Loucy (cell line): ENCODE data around the gene EGLN2.

Experiments used
- EZH2phosphoT487 ChIP-seq: fragments of 200-600 bp; IDR thresholded peaks from 2 replicates; pipeline ENCODE4 v1.6.1; 2018; ENCODE audit warnings: antibody characterized with exemption, mild to moderate bottlenecking, moderate library complexity, borderline replicate concordance
- TF ChIP-seq, protein P1 (sequence below): fragments of 200-600 bp; sonication (generic); conservative IDR thresholded peaks from 2 replicates; pipeline ENCODE4 v1.5.1; 2014; ENCODE audit warnings: mild to moderate bottlenecking, antibody characterized with exemption, low read length

DNA sequence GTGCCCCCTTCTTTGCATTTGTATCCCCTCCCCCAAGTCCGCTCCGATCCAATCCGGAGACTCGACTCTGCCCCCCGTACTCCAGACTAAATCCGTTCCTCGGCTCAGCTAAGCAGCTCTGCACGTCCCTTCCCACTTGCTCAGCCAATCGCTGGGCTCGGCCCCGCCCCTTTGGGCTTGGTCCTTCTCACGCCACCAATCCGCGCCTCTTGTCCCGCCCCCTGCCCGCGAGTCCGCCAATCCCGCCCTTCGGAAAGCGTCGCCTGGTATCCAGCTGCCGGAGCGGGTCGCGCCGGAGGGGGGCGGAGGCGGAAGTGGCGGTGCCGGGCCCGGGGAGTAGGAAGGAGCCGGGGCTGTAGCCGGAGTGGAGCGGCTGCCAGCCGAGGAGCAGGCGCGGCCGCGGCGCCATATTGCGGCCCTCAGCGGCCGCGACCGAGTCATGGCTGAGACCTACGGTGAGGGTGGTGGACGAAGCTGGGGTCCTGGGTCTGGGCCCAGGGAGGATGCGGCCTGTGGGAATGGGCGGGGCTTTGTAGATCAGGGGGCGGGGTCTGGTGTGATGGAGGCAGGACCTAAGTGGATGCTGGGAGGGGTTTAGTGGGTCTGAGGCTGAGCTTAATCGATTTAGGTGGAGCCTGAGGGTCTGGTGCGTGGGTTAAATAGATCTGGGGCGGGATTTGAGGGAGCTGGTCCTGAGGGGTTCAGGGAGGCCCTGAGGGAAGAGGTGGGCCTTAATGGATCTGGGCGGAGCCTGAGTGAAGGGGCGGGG, 20.9 kb upstream of the EGLN2 start, which contains the start of gene RAB4B:
- TF ChIP-seq, protein P1, sequence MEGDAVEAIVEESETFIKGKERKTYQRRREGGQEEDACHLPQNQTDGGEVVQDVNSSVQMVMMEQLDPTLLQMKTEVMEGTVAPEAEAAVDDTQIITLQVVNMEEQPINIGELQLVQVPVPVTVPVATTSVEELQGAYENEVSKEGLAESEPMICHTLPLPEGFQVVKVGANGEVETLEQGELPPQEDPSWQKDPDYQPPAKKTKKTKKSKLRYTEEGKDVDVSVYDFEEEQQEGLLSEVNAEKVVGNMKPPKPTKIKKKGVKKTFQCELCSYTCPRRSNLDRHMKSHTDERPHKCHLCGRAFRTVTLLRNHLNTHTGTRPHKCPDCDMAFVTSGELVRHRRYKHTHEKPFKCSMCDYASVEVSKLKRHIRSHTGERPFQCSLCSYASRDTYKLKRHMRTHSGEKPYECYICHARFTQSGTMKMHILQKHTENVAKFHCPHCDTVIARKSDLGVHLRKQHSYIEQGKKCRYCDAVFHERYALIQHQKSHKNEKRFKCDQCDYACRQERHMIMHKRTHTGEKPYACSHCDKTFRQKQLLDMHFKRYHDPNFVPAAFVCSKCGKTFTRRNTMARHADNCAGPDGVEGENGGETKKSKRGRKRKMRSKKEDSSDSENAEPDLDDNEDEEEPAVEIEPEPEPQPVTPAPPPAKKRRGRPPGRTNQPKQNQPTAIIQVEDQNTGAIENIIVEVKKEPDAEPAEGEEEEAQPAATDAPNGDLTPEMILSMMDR, result no peak
- no peak for TF ChIP-seq EZH2phosphoT487
